B cell (primary cell): ENCODE data around the gene SNRNP48. TPM values are rescaled to one million over a fixed set of nuclear protein-coding genes. Genes with fewer than 3 reads are reported as not detected.

Experiments used
- ATAC-seq: fragments of 200-7000 bp; cut with Tn5 transposase; one replicate; pipeline ENCODE4 v1.10.0; 2021; ENCODE audit warnings: low read depth, mild to moderate bottlenecking, moderate number of reproducible peaks, moderate library complexity
- CTCF ChIA-PET: fragments of 350-600 bp; sonication (Branson Sonifier 250); formaldehyde crosslinking; loops from one replicate; lab custom pipeline; 2021; ENCODE audit warnings: antibody characterized with exemption, inconsistent platforms; lab: Charles Lee
- POLR2A ChIA-PET: fragments of 350-600 bp; sonication (Branson Sonifier 250); formaldehyde crosslinking; loops from one replicate; lab custom pipeline; 2021; ENCODE audit warnings: antibody characterized with exemption; lab: Charles Lee
- DNase-seq: peaks from one replicate; pipeline ENCODE4 v3.0.0; 2013
- H2AFZ ChIP-seq: 2 replicates; pipeline ENCODE4 v1.6.1; 2012; ENCODE audit warnings: mild to moderate bottlenecking, low read depth, low read length; ENCODE audit not compliant: insufficient read depth, poor library complexity, severe bottlenecking
- H3K27ac ChIP-seq, 2 donors: 1 replicate in 1 of 2; 2 replicates in 1 of 2; pipeline ENCODE4 v1.5.1; 2012 to 2013; ENCODE audit warnings: low read length in 2 of 2, mild to moderate bottlenecking in 2 of 2, moderate library complexity in 1 of 2
- H3K27me3 ChIP-seq, 4 experiments: fragments of 200-600 bp in 1 of 4; sonication (generic) in 1 of 4; replicated peaks in 1 of 4; 1 replicate in 2 of 4; 2 replicates in 2 of 4; pipeline versions ENCODE4 v1.6.1 to v1.7.0; 2013 to 2016; ENCODE audit warnings: low read length in 3 of 4, mild to moderate bottlenecking in 2 of 4, mixed read lengths in 1 of 4, moderate library complexity in 1 of 4; ENCODE audit not compliant: insufficient read depth in 4 of 4, control insufficient read depth in 3 of 4; ENCODE audit errors: control extremely low read depth in 1 of 4
- H3K36me3 ChIP-seq, 2 experiments: replicated peaks in 1 of 2; 1 replicate in 1 of 2; 2 replicates in 1 of 2; pipeline versions ENCODE4 v1.6.1 to v1.7.1; 2013; ENCODE audit warnings: low read length in 1 of 2; ENCODE audit not compliant: insufficient read depth in 2 of 2, control insufficient read depth in 1 of 2; ENCODE audit errors: control extremely low read depth in 1 of 2, extremely low read depth in 1 of 2
- H3K4me1 ChIP-seq, 2 donors: fragments of 200-600 bp in 1 of 2; sonication (generic) in 1 of 2; 1 replicate in 1 of 2; 2 replicates in 1 of 2; pipeline versions ENCODE4 v1.5.1 to v1.6.1; 2013 to 2017; ENCODE audit warnings: low read length in 2 of 2; ENCODE audit not compliant: control insufficient read depth in 2 of 2, insufficient read depth in 2 of 2
- H3K4me2 ChIP-seq: replicated peaks from 2 replicates; pipeline ENCODE3; 2012; ENCODE audit warnings: mild to moderate bottlenecking, low read depth, low read length; ENCODE audit not compliant: poor library complexity, severe bottlenecking
- H3K4me3 ChIP-seq, 5 experiments: fragments of 200-600 bp in 1 of 5; sonication (generic) in 1 of 5; 1 replicate in 3 of 5; 2 replicates in 2 of 5; pipeline versions ENCODE4 v1.5.1 to v1.7.0; 2011 to 2016; ENCODE audit warnings: low read length in 4 of 5, mild to moderate bottlenecking in 4 of 5, low read depth in 2 of 5, control low read depth in 1 of 5, moderate library complexity in 1 of 5; ENCODE audit not compliant: insufficient read depth in 1 of 5; ENCODE audit errors: control extremely low read depth in 1 of 5, extremely low read depth in 1 of 5
- H3K79me2 ChIP-seq: fragments of 200-600 bp; sonication (generic); one replicate; pipeline ENCODE4 v1.6.0; 2016; ENCODE audit warnings: low read length; ENCODE audit not compliant: control insufficient read depth, insufficient read depth
- H3K9ac ChIP-seq: fragments of 200-600 bp; sonication (generic); 2 replicates; pipeline ENCODE4 v1.6.1; 2017; ENCODE audit warnings: mild to moderate bottlenecking, low read length, moderate library complexity
- H3K9me3 ChIP-seq, 3 donors: one replicate each; pipeline versions ENCODE4 v1.6.1 to v1.7.1; 2013; ENCODE audit warnings: low read length in 2 of 3; ENCODE audit not compliant: control insufficient read depth in 2 of 3, insufficient read depth in 1 of 3; ENCODE audit errors: control extremely low read depth in 1 of 3
- H4K20me1 ChIP-seq: 2 replicates; pipeline ENCODE4 v1.6.0; 2012; ENCODE audit warnings: mild to moderate bottlenecking, low read length; ENCODE audit not compliant: insufficient read depth, control insufficient read depth, poor library complexity, severe bottlenecking
- H3K27ac Mint-ChIP-seq: one replicate; pipeline ENCODE4 v1.8.0; 2021; ENCODE audit warnings: mixed read lengths
- H3K27me3 Mint-ChIP-seq: one replicate; pipeline ENCODE4 v1.8.0; 2021; ENCODE audit warnings: mixed read lengths
- H3K4me1 Mint-ChIP-seq: one replicate; pipeline ENCODE4 v1.8.0; 2021; ENCODE audit warnings: mixed read lengths
- H3K4me3 Mint-ChIP-seq: one replicate; pipeline ENCODE4 v1.8.0; 2021; ENCODE audit warnings: mixed read lengths
- H3K9me3 Mint-ChIP-seq: one replicate; pipeline ENCODE4 v1.8.0; 2022; ENCODE audit warnings: mixed read lengths; ENCODE audit not compliant: insufficient read depth
- CTCF ChIP-seq: fragments of 200-600 bp; IDR thresholded peaks from one replicate; pipeline ENCODE4 v1.8.0; 2022; ENCODE audit warnings: antibody characterized with exemption, mild to moderate bottlenecking
- EZH2 ChIP-seq: IDR thresholded peaks from 2 replicates; pipeline ENCODE4 v1.6.1; 2012; ENCODE audit warnings: borderline replicate concordance, low read depth, mild to moderate bottlenecking, moderate library complexity, low read length; ENCODE audit not compliant: insufficient read depth, poor library complexity, severe bottlenecking
- WGBS: methylation state at CpG from one replicate; pipeline ENCODE4 v1.1.5; 2013; ENCODE audit warnings: missing lambda C conversion rate; ENCODE audit not compliant: insufficient coverage; 5-methylcytosine and 5-hydroxymethylcytosine counted together
- intact Hi-C: fragments of 100-400 bp; cut with micrococcal nuclease; formaldehyde crosslinking; loops from one replicate; pipeline ENCODE4 v1.10.0; 2022
- polyA plus RNA-seq: library from polyadenylated mRNA; depleted of rRNA; stranded (reverse); fragments of >200 nt; gene quantifications from 2 replicates; pipeline ENCODE4 v1.2.3, GENCODE V29; 2012
- total RNA-seq, 2 donors: library from RNA; stranded (reverse); fragments of 120-200 nt in 1 of 2; gene quantifications; 1 replicate in 1 of 2; 2 replicates in 1 of 2; pipeline versions ENCODE4 v1.2.3 to v1.2.4, GENCODE V29; 2013 to 2022

SNRNP48 gene
- total and polyA plus RNA-seq, 2 donors (not counting 1 experiment from before 2014, with no cell fraction given) = 8.9 to 22.9 TPM

GRCh38 chr6:7540595-7540994, 49.4 kb upstream of the SNRNP48 start:
- H3K79me2 ChIP-seq = no peaks in the 10 kb centered on the region
- TF ChIP-seq EZH2 (no peak), CTCF (no peak)
- peak; percentile 40 for DNase-seq
- POLR2A ChIA-PET = no interaction called here
- intact Hi-C loops = no loop called here
- no peak overlapping the region for H3K27ac ChIP-seq
- peaks cover 25% of the 10 kb centered on the region in 2 donors for H3K4me1 ChIP-seq
- peaks cover 0 to 7% (median 0%) of the 10 kb centered on the region in 3 donors for H3K9me3 ChIP-seq
- ATAC-seq = no peak
- peak overlapping the region; percentile 82 for H3K4me3 Mint-ChIP-seq
- H3K4me1 Mint-ChIP-seq = peaks cover 19% of the 10 kb centered on the region
- peak overlapping the region; percentile 67 for H3K9ac ChIP-seq
- H3K4me2 ChIP-seq = peak overlapping the region; percentile 99
- H3K27me3 ChIP-seq = peaks cover 0 to 46% (median 41%) of the 10 kb centered on the region in 4 experiments
- peaks cover 62% of the 10 kb centered on the region for H3K27me3 Mint-ChIP-seq
- H3K9me3 Mint-ChIP-seq = no peaks in the 10 kb centered on the region
- H4K20me1 ChIP-seq = no peaks in the 10 kb centered on the region
- no peak overlapping the region for H3K27ac Mint-ChIP-seq
- no peak overlapping the region for H2AFZ ChIP-seq
- CTCF ChIA-PET = no interaction called here
- H3K4me3 ChIP-seq = peak overlapping the region in 2 of 5 experiments; percentile 47 to 68
- H3K36me3 ChIP-seq = no peaks in the 10 kb centered on the region
- 20% methylated on average over 12 of the region's 17 CpGs for WGBS

GRCh38 chr6:7541175-7542064, 48.6 kb upstream of the SNRNP48 start, which contains the start of gene DSP:
Gene DSP (plus strand): TSS chr6:7541671. CDS start chr6:7541916, 245 bp downstream.
- intact Hi-C loops = no loop called here
- H3K4me2 ChIP-seq = peak within 1 kb of the TSS; percentile 99
- POLR2A ChIA-PET = no interaction called here
- TF ChIP-seq EZH2 (no peak), CTCF (no peak)
- H3K27ac ChIP-seq = no peak within 1 kb of the TSS
- CTCF ChIA-PET = no interaction called here
- peak; percentile 73 for DNase-seq
- H4K20me1 ChIP-seq = no peaks in the 10 kb centered on the region
- H3K4me1 ChIP-seq = peaks cover 25% of the 10 kb centered on the region in 2 donors
- peaks cover 59% of the 10 kb centered on the region for H3K27me3 Mint-ChIP-seq
- H3K79me2 ChIP-seq = no peaks in the 10 kb centered on the region
- no peak within 1 kb of the TSS for H3K27ac Mint-ChIP-seq
- no peaks in the 10 kb centered on the region for H3K9me3 Mint-ChIP-seq
- H3K4me3 ChIP-seq = peak within 1 kb of the TSS; percentile 47 to 68 (median 59)
- H3K36me3 ChIP-seq = no peaks in the 10 kb centered on the region
- H2AFZ ChIP-seq = peak within 1 kb of the TSS; percentile 77
- ATAC-seq = peak; percentile 59
- under 1% methylated on average over 105 of the region's 105 CpGs for WGBS
- peak within 1 kb of the TSS; percentile 67 for H3K9ac ChIP-seq
- peaks cover 0 to 7% (median 0%) of the 10 kb centered on the region in 3 donors for H3K9me3 ChIP-seq
- peak within 1 kb of the TSS; percentile 86 for H3K4me3 Mint-ChIP-seq
- H3K27me3 ChIP-seq = peaks cover 0 to 46% (median 41%) of the 10 kb centered on the region in 4 experiments
- peaks cover 19% of the 10 kb centered on the region for H3K4me1 Mint-ChIP-seq
